Stimulated activated CD4-positive, alpha-beta T cell treated with anti-CD3 and anti-CD28 coated beads, Interleukin-1b, Interleukin-23, amount 100 ng/mL, for 4 hours (primary cell): ENCODE results near the gene ALMS1.
"Not testable (repeated sequence)": the region's sequence is repeated elsewhere in the genome, so short reads cannot be mapped to it uniquely, and the experiment has no call there.

Source experiments
- DNase-seq, 2 donors: peaks; one replicate each; pipeline ENCODE4 v3.0.0-alpha.2; 2020; ENCODE audit warnings: low read depth in 2 of 2

The ALMS1 gene

GRCh38 chr2:73385504-73386341 is at the start of gene ALMS1:
TSS of gene ALMS1 (plus strand) at chr2:73385836. CDS start at chr2:73385869, 33 bp downstream.
- peak; percentile 77 to 81 for DNase-seq

- no peak for DNase-seq
Measured at GRCh38 chr2:73337828-73338227, 47.8 kb upstream of the ALMS1 start.

- no peak for DNase-seq
Measured at GRCh38 chr2:73339201-73339600, 46.4 kb upstream of the ALMS1 start.

GRCh38 chr2:73341039-73341438 is 44.6 kb upstream of the ALMS1 start:
- DNase-seq: no peak

GRCh38 chr2:73343992-73344391 is 41.6 kb upstream of the ALMS1 start:
- no peak for DNase-seq

GRCh38 chr2:73344747-73345146 is 40.9 kb upstream of the ALMS1 start:
- not testable (repeated sequence) for DNase-seq

- no peak for DNase-seq
Measured at GRCh38 chr2:73350035-73350691, 35.5 kb upstream of the ALMS1 start.

- no peak for DNase-seq
Measured at GRCh38 chr2:73356097-73356496, 29.5 kb upstream of the ALMS1 start.

- DNase-seq: no peak
Measured at GRCh38 chr2:73359915-73360697, 25.5 kb upstream of the ALMS1 start.

GRCh38 chr2:73366060-73366459 is 19.6 kb upstream of the ALMS1 start:
- DNase-seq: no peak

- DNase-seq: no peak
Measured at GRCh38 chr2:73368781-73369180, 16.9 kb upstream of the ALMS1 start.

GRCh38 chr2:73370348-73370747 is 15.3 kb upstream of the ALMS1 start:
- no peak for DNase-seq

- no peak for DNase-seq
Measured at GRCh38 chr2:73373344-73373743, 12.3 kb upstream of the ALMS1 start.

- no peak for DNase-seq
Measured at GRCh38 chr2:73374269-73374668, 11.4 kb upstream of the ALMS1 start.

GRCh38 chr2:73376681-73377080 is 9.0 kb upstream of the ALMS1 start:
- no peak for DNase-seq

GRCh38 chr2:73383036-73383435 is 2.6 kb upstream of the ALMS1 start:
- no peak for DNase-seq

- no peak for DNase-seq
Measured at GRCh38 chr2:73385123-73385503, 523 bp upstream of the ALMS1 start.

GRCh38 chr2:73386342-73386868 is 769 bp downstream of the ALMS1 start:
- DNase-seq: no peak

- no peak for DNase-seq
Measured at GRCh38 chr2:73386894-73387636, 1.4 kb downstream of the ALMS1 start.

GRCh38 chr2:73402386-73403103 is 16.9 kb downstream of the ALMS1 start:
- no peak for DNase-seq

GRCh38 chr2:73403237-73403636 is 17.6 kb downstream of the ALMS1 start:
- no peak for DNase-seq
